GM21619 (cell line): Measurements from ENCODE around the gene HYAL1.

Source experiments
- ATAC-seq: cut with Tn5 transposase; IDR thresholded peaks from one replicate; pipeline ENCODE4 v1.9.1; 2021; ENCODE audit not compliant: unreplicated experiment

The HYAL1 gene

GRCh38 chr3:50303013-50303815 lies at the start of gene HYAL1:
Gene HYAL1, minus strand, starts transcription at chr3:50303574. Its CDS starts 618 bp downstream, at chr3:50302956.
- no peak for ATAC-seq

GRCh38 chr3:50352781-50353180 lies 49.4 kb upstream of the HYAL1 start:
- no peak for ATAC-seq

GRCh38 chr3:50351323-50351697 lies 47.9 kb upstream of the HYAL1 start:
- ATAC-seq, result no peak

GRCh38 chr3:50350527-50351322 lies 47.4 kb upstream of the HYAL1 start, which contains the start of the genes CYB561D2 and NPRL2:
Gene CYB561D2, plus strand, starts transcription at chr3:50350862. Its CDS starts 572 bp downstream, at chr3:50351434.
Gene NPRL2, minus strand, starts transcription at chr3:50350775. Its CDS starts 123 bp downstream, at chr3:50350652.
- ATAC-seq, result peak; percentile 82

- ATAC-seq, result no peak
Observed at GRCh38 chr3:50350213-50350526, 46.8 kb upstream of the HYAL1 start.

- ATAC-seq, result no peak
Observed at GRCh38 chr3:50347187-50347813, 43.9 kb upstream of the HYAL1 start.

- ATAC-seq, result no peak
Observed at GRCh38 chr3:50345586-50346234, 42.3 kb upstream of the HYAL1 start, which contains the start of gene ZMYND10. Gene ZMYND10, minus strand, starts transcription at chr3:50345732. Its CDS starts 153 bp downstream, at chr3:50345579.

GRCh38 chr3:50345008-50345407 lies 41.6 kb upstream of the HYAL1 start:
- ATAC-seq, result no peak

- ATAC-seq, result no peak
Observed at GRCh38 chr3:50342813-50343633, 39.6 kb upstream of the HYAL1 start.

- no peak for ATAC-seq
Observed at GRCh38 chr3:50341996-50342650, 38.7 kb upstream of the HYAL1 start.

- ATAC-seq, result no peak
Observed at GRCh38 chr3:50341537-50341936, 38.2 kb upstream of the HYAL1 start.

- ATAC-seq, result no peak
Observed at GRCh38 chr3:50340448-50341329, 37.3 kb upstream of the HYAL1 start, which contains the start of gene RASSF1. Gene RASSF1, minus strand, starts transcription at chr3:50340836. Its CDS starts 31 bp downstream, at chr3:50340805.

GRCh38 chr3:50340147-50340447 lies 36.7 kb upstream of the HYAL1 start:
- ATAC-seq, result no peak

- ATAC-seq, result no peak
Observed at GRCh38 chr3:50339485-50340146, 36.2 kb upstream of the HYAL1 start.

GRCh38 chr3:50338965-50339364 lies 35.6 kb upstream of the HYAL1 start:
- no peak for ATAC-seq

GRCh38 chr3:50337175-50337861 lies 33.9 kb upstream of the HYAL1 start:
- peak; percentile 72 for ATAC-seq

GRCh38 chr3:50336452-50337174 lies 33.2 kb upstream of the HYAL1 start:
- ATAC-seq, result peak; percentile 4
